Type B pancreatic cell (in vitro differentiated cells): ENCODE results near the gene ANKRD40. TPM values are rescaled to one million over a fixed set of nuclear protein-coding genes. Genes with fewer than 3 reads are reported as not detected.

Source experiments
- DNase-seq: peaks from one replicate; pipeline ENCODE4 v3.0.0; 2021; ENCODE audit warnings: mixed read lengths; ENCODE audit not compliant: unreplicated experiment; ENCODE audit errors: extremely low spot score
- H3K27ac Mint-ChIP-seq: 2 replicates; pipeline ENCODE4 v1.8.0; 2021; ENCODE audit warnings: mild to moderate bottlenecking, mixed read lengths
- H3K27me3 Mint-ChIP-seq: 2 replicates; pipeline ENCODE4 v1.8.0; 2021; ENCODE audit warnings: mixed read lengths
- H3K36me3 Mint-ChIP-seq: 2 replicates; pipeline ENCODE4 v1.8.0; 2021; ENCODE audit warnings: mixed read lengths
- H3K4me1 Mint-ChIP-seq: one replicate; pipeline ENCODE4 v1.8.0; 2021; ENCODE audit warnings: mixed read lengths; ENCODE audit not compliant: unreplicated experiment
- H3K4me3 Mint-ChIP-seq: 2 replicates; pipeline ENCODE4 v1.8.0; 2021; ENCODE audit warnings: mild to moderate bottlenecking, mixed read lengths
- H3K9me3 Mint-ChIP-seq: 2 replicates; pipeline ENCODE4 v1.8.0; 2021; ENCODE audit warnings: mixed read lengths
- CTCF ChIP-seq: fragments of 200-600 bp; sonication (generic); conservative IDR thresholded peaks from 2 replicates; pipeline ENCODE4 v1.5.0; 2021; ENCODE audit warnings: antibody characterized with exemption, mild to moderate bottlenecking
- total RNA-seq: library from RNA; stranded (reverse); gene quantifications from 2 replicates; pipeline ENCODE4 v1.2.1, GENCODE V29; 2021; ENCODE audit warnings: low replicate concordance

ANKRD40 gene
- total RNA-seq, 1 donor from 2014 or later = 38.4 TPM

- peaks cover 15% of the 10 kb centered on the region for H3K4me1 Mint-ChIP-seq
- no peak for DNase-seq
- peaks cover 4% of the 10 kb centered on the region for H3K9me3 Mint-ChIP-seq
- H3K36me3 Mint-ChIP-seq = peaks cover 4% of the 10 kb centered on the region
- no peak overlapping the region for H3K4me3 Mint-ChIP-seq
- H3K27me3 Mint-ChIP-seq = peaks cover 6% of the 10 kb centered on the region
- H3K27ac Mint-ChIP-seq = no peak overlapping the region
- no peak for TF ChIP-seq CTCF
Measured at GRCh38 chr17:50665838-50666237, 41.9 kb downstream of the ANKRD40 start.

- TF ChIP-seq CTCF = no peak
- Mint-ChIP-seq H3K4me1 (peaks cover 21% of the 10 kb centered on the region), H3K4me3 (no peak overlapping the region), H3K27ac (peak overlapping the region; percentile 7), H3K36me3 (peaks cover 4% of the 10 kb centered on the region), H3K9me3 (peaks cover 4% of the 10 kb centered on the region), H3K27me3 (peaks cover 6% of the 10 kb centered on the region)
- DNase-seq = no peak
Measured at GRCh38 chr17:50664788-50665458, 42.8 kb downstream of the ANKRD40 start.

- DNase-seq = no peak
- Mint-ChIP-seq H3K4me3 (no peak overlapping the region), H3K9me3 (peaks cover 4% of the 10 kb centered on the region), H3K36me3 (peaks cover 4% of the 10 kb centered on the region), H3K27ac (peak overlapping the region; percentile 53), H3K4me1 (peaks cover 21% of the 10 kb centered on the region), H3K27me3 (peaks cover 6% of the 10 kb centered on the region)
- no peak for TF ChIP-seq CTCF
Measured at GRCh38 chr17:50663812-50664374, 43.8 kb downstream of the ANKRD40 start.

- Mint-ChIP-seq H3K27me3 (peaks cover 6% of the 10 kb centered on the region), H3K4me3 (no peak overlapping the region), H3K9me3 (peaks cover 4% of the 10 kb centered on the region), H3K36me3 (peaks cover 4% of the 10 kb centered on the region), H3K27ac (peak overlapping the region; percentile 54), H3K4me1 (peaks cover 21% of the 10 kb centered on the region)
- DNase-seq = no peak
- TF ChIP-seq CTCF = no peak
Measured at GRCh38 chr17:50662632-50663225, 45.0 kb downstream of the ANKRD40 start.

GRCh38 chr17:50661795-50662391 is 45.8 kb downstream of the ANKRD40 start:
- Mint-ChIP-seq H3K27ac (peak overlapping the region; percentile 99), H3K4me1 (peaks cover 21% of the 10 kb centered on the region), H3K4me3 (peak overlapping the region; percentile 67), H3K27me3 (peaks cover 6% of the 10 kb centered on the region), H3K36me3 (peaks cover 4% of the 10 kb centered on the region), H3K9me3 (peaks cover 4% of the 10 kb centered on the region)
- no peak for TF ChIP-seq CTCF
- no peak for DNase-seq
